H1 (cell line): ENCODE measurements around the gene ZSCAN18. TPM values are rescaled to one million over a fixed set of nuclear protein-coding genes. Genes with fewer than 3 reads are reported as not detected.

ENCODE experiments used
- CREB1 ChIP-seq: IDR thresholded peaks from 2 replicates; pipeline ENCODE4 v1.6.1; 2012; ENCODE audit warnings: inconsistent platforms
- EGR1 ChIP-seq: IDR thresholded peaks from 2 replicates; pipeline ENCODE4 v1.6.1; 2011; ENCODE audit warnings: low read depth, low read length, borderline replicate concordance
- EZH2 ChIP-seq: fragments of 200-600 bp; sonication (generic); IDR thresholded peaks from 2 replicates; pipeline ENCODE4 v1.7.1; 2012; ENCODE audit warnings: low read depth, mild to moderate bottlenecking, moderate library complexity, low read length, inconsistent platforms; ENCODE audit not compliant: severe bottlenecking
- FOSL1 ChIP-seq: IDR thresholded peaks from 2 replicates; pipeline ENCODE4 v1.6.1; 2011; ENCODE audit warnings: mild to moderate bottlenecking, low read depth, low read length, moderate library complexity; ENCODE audit not compliant: insufficient read depth
- GTF2F1 ChIP-seq: IDR thresholded peaks from 2 replicates; pipeline ENCODE4 v1.6.1; 2012; ENCODE audit warnings: low read depth, low read length, improper control_type of control experiment, borderline replicate concordance
- KDM4A ChIP-seq: IDR thresholded peaks from one replicate; pipeline ENCODE4 v1.7.1; 2012; ENCODE audit warnings: low read depth, mild to moderate bottlenecking, moderate library complexity, low read length, inconsistent platforms; ENCODE audit not compliant: severe bottlenecking
- SIN3A ChIP-seq, 2 experiments: IDR thresholded peaks in 1 of 2; conservative IDR thresholded peaks in 1 of 2; 2 replicates each; pipeline ENCODE4 v1.6.1; 2011 to 2012; ENCODE audit warnings: low read length in 2 of 2, improper control_type of control experiment in 1 of 2, low read depth in 1 of 2, mild to moderate bottlenecking in 1 of 2
- TBP ChIP-seq: IDR thresholded peaks from 2 replicates; pipeline ENCODE4 v1.6.1; 2011; ENCODE audit warnings: low read depth, low read length, improper control_type of control experiment
- YY1 ChIP-seq: IDR thresholded peaks from 2 replicates; pipeline ENCODE4 v1.6.1; 2011; ENCODE audit warnings: low read depth, mild to moderate bottlenecking, low read length
- polyA plus RNA-seq, 7 experiments: library from polyadenylated mRNA; depleted of rRNA in 3 of 7; stranded (reverse) in 5 of 7; unstranded in 2 of 7; fragments of >200 nt in 5 of 7; fragments of 200-250 nt in 2 of 7; gene quantifications; 1 replicate in 5 of 7; 2 replicates in 1 of 7; 4 replicates in 1 of 7; pipeline versions ENCODE4 v1.2.1 to v1.2.3, GENCODE V29; 2011 to 2013; ENCODE audit warnings: missing spikeins in 2 of 7, mixed read lengths in 2 of 7
- total RNA-seq: library from RNA; stranded (reverse); fragmentation: NEBNext Ultra II Directional; extraction: Animal tissue kit (Norgen Biotek cat#: 25700); gene quantifications from 2 replicates; pipeline ENCODE4 v1.2.1, GENCODE V29; 2021
- TF ChIP-seq, protein P1 (sequence below): fragments of 300-600 bp; sonication (generic); IDR thresholded peaks from 2 replicates; pipeline ENCODE4 v1.7.1; 2012; ENCODE audit warnings: low read length, moderate library complexity, mild to moderate bottlenecking, inconsistent platforms; ENCODE audit not compliant: insufficient replicate concordance
- TF ChIP-seq, protein P2 (sequence below): IDR thresholded peaks from 2 replicates; pipeline ENCODE4 v1.6.1; 2012; ENCODE audit warnings: inconsistent platforms

ZSCAN18 gene
- total and polyA plus RNA-seq, 2 of the 8 experiments (the other 6 are each of a cell fraction or from before 2014, with no cell fraction given), result 37.0 to 41.4 TPM

DNA sequence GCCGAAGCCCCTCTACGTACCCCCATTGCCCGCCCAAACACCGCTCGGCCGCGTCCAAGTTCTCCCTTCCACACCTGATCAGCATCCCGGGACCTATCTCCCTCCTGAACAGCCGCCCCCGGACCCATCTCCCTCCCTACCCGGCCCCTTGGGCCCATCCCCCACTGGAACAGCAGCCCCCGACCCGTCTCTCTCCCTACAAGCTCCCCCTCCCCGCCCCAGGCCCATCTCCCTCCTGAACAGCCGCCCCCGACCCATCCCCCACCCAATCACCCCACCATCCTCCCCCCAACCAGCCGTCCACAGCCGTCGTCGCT lies 63.6 kb downstream of the ZSCAN18 start (continued):
- TF ChIP-seq, protein P1, sequence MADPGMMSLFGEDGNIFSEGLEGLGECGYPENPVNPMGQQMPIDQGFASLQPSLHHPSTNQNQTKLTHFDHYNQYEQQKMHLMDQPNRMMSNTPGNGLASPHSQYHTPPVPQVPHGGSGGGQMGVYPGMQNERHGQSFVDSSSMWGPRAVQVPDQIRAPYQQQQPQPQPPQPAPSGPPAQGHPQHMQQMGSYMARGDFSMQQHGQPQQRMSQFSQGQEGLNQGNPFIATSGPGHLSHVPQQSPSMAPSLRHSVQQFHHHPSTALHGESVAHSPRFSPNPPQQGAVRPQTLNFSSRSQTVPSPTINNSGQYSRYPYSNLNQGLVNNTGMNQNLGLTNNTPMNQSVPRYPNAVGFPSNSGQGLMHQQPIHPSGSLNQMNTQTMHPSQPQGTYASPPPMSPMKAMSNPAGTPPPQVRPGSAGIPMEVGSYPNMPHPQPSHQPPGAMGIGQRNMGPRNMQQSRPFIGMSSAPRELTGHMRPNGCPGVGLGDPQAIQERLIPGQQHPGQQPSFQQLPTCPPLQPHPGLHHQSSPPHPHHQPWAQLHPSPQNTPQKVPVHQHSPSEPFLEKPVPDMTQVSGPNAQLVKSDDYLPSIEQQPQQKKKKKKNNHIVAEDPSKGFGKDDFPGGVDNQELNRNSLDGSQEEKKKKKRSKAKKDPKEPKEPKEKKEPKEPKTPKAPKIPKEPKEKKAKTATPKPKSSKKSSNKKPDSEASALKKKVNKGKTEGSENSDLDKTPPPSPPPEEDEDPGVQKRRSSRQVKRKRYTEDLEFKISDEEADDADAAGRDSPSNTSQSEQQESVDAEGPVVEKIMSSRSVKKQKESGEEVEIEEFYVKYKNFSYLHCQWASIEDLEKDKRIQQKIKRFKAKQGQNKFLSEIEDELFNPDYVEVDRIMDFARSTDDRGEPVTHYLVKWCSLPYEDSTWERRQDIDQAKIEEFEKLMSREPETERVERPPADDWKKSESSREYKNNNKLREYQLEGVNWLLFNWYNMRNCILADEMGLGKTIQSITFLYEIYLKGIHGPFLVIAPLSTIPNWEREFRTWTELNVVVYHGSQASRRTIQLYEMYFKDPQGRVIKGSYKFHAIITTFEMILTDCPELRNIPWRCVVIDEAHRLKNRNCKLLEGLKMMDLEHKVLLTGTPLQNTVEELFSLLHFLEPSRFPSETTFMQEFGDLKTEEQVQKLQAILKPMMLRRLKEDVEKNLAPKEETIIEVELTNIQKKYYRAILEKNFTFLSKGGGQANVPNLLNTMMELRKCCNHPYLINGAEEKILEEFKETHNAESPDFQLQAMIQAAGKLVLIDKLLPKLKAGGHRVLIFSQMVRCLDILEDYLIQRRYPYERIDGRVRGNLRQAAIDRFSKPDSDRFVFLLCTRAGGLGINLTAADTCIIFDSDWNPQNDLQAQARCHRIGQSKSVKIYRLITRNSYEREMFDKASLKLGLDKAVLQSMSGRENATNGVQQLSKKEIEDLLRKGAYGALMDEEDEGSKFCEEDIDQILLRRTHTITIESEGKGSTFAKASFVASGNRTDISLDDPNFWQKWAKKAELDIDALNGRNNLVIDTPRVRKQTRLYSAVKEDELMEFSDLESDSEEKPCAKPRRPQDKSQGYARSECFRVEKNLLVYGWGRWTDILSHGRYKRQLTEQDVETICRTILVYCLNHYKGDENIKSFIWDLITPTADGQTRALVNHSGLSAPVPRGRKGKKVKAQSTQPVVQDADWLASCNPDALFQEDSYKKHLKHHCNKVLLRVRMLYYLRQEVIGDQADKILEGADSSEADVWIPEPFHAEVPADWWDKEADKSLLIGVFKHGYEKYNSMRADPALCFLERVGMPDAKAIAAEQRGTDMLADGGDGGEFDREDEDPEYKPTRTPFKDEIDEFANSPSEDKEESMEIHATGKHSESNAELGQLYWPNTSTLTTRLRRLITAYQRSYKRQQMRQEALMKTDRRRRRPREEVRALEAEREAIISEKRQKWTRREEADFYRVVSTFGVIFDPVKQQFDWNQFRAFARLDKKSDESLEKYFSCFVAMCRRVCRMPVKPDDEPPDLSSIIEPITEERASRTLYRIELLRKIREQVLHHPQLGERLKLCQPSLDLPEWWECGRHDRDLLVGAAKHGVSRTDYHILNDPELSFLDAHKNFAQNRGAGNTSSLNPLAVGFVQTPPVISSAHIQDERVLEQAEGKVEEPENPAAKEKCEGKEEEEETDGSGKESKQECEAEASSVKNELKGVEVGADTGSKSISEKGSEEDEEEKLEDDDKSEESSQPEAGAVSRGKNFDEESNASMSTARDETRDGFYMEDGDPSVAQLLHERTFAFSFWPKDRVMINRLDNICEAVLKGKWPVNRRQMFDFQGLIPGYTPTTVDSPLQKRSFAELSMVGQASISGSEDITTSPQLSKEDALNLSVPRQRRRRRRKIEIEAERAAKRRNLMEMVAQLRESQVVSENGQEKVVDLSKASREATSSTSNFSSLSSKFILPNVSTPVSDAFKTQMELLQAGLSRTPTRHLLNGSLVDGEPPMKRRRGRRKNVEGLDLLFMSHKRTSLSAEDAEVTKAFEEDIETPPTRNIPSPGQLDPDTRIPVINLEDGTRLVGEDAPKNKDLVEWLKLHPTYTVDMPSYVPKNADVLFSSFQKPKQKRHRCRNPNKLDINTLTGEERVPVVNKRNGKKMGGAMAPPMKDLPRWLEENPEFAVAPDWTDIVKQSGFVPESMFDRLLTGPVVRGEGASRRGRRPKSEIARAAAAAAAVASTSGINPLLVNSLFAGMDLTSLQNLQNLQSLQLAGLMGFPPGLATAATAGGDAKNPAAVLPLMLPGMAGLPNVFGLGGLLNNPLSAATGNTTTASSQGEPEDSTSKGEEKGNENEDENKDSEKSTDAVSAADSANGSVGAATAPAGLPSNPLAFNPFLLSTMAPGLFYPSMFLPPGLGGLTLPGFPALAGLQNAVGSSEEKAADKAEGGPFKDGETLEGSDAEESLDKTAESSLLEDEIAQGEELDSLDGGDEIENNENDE, result no peak
- TF ChIP-seq KDM4A, result peak; percentile 9
- TF ChIP-seq CREB1, result no peak
- no peak for TF ChIP-seq EZH2
- TF ChIP-seq SIN3A (conservative IDR thresholded peaks at IDR 0.05 in 1 of 2, IDR thresholded peaks at IDR 0.05 in 1 of 2; ENCODE audit: low read depth in 1 of 2, low read length in 2 of 2), result no peak
- TF ChIP-seq, protein P2, sequence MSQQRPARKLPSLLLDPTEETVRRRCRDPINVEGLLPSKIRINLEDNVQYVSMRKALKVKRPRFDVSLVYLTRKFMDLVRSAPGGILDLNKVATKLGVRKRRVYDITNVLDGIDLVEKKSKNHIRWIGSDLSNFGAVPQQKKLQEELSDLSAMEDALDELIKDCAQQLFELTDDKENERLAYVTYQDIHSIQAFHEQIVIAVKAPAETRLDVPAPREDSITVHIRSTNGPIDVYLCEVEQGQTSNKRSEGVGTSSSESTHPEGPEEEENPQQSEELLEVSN, result peak; percentile 30; the same call in 1 of the 2 replicates
- TF ChIP-seq TBP, result no peak
- TF ChIP-seq EGR1, result 0 out of 2 replicates have a peak, but pooled peaks have one; percentile 30
- no peak for TF ChIP-seq YY1
- TF ChIP-seq GTF2F1, result no peak
- no peak for TF ChIP-seq FOSL1
